ENCODE data around the gene SLC16A8.
"Not testable (repeated sequence)": the region's sequence is repeated elsewhere in the genome, so short reads cannot be mapped to it uniquely, and the experiment has no call there.

Gene SLC16A8

GRCh38 chr22:38085501-38085900 lies 1.5 kb upstream of the SLC16A8 start:
- no peak for DNase-seq

GRCh38 chr22:38085056-38085455 lies 1.1 kb upstream of the SLC16A8 start:
- DNase-seq = no peak

DNA sequence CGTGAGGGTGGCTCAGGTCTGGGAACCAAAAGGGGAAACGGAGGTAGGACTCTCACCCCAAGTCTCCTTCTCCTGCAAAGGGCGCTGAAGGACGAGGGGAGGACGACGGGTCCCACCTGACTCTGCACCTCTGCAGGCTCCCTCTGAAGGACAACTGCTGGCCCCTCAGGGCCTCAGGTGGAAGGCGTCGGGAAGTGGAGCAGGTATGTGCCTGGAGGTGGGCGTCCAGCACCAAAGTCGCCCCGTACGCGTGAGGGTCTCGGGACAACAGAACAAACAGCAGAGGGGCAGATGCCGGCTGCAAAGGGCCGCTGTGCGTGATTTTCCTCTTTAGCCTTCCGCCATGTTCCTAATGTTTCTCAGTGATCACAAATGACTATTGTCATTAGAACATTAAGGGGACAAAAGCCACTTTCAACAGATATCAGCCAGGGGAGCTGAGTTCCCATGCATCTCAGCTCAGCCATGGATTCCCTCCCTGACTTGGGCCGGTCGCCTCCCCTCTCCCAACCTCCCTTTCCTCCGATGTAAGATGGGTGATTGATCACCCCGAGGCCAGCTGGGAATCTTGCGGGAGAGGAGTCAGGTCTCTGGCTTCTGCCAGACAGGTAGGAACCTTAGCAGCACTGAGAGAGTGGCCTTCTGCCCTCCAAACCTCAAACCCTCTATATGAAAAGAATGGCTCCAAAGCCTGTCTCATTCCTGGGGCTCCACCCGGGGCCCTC lies 836 bp downstream of the SLC16A8 start:
- DNase-seq = no peak

GRCh38 chr22:38081941-38082828 lies 1.8 kb downstream of the SLC16A8 start:
- DNase-seq = no peak

GRCh38 chr22:38081636-38081940 lies 2.4 kb downstream of the SLC16A8 start:
- no peak for DNase-seq

GRCh38 chr22:38080850-38081635 lies 2.9 kb downstream of the SLC16A8 start:
- DNase-seq = no peak

DNA sequence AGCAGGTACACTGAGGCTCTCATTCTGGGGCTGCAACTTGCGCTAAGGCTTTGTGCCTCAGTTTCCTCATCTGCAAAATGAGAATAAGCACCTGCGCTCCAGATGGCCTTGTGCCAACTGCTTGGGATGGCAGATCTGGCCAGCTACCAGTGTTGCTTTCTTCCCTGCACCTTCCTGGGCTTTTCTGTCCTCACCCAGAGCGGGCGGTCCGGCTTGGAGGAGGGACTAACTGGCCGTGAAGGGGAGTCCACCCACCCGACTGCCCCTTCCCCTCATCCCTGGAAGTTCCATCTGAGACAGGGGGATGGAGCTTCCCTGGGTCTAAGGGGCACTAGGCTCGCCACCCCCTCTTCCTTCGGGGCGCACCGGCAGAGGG lies 3.5 kb downstream of the SLC16A8 start:
- no peak for DNase-seq

- DNase-seq = no peak
Measured at GRCh38 chr22:38079804-38080203, 4.2 kb downstream of the SLC16A8 start.

GRCh38 chr22:38079208-38079607 lies 4.8 kb downstream of the SLC16A8 start:
- DNase-seq = not testable (repeated sequence)

DNA sequence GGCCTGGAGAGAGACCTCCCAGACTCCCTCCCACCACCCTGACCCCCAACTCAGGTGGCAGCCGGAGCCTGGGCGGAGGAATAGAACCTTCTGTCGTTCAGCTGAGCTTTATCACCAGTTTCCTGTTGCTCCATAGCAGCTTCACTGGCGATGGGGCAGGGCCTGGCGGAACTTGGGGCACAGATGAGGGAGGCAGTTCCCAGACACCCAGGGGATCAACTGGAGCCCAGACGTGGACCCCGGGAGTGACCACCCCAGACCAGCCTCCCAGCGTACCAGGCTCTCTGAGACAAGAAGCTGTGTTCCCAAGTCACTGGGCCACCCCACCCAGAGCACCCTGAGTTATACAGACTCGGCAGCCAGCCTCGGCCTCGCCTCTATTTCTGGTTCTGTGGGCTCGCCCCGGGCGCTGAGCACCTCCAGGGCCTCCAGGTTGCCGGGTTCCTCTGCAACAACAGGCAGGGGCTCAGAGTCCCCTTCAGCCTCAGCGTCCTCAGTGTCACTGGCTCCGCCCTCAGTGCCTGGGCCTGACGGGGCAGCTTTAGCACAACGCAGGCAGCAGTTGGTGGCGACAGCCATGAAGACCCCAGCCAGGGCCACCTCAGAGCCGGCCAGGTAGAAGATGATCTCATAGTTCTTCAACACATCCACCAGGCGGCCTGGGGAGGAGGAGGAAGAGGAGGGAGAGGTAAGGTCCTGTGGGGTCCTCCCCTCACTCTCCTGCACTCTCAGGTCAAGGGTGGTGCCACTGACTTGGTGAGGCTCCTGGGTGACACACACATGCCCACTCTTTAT lies 5.7 kb downstream of the SLC16A8 start:
- no peak for DNase-seq

- no peak for DNase-seq
Measured at GRCh38 chr22:38077595-38077994, 6.4 kb downstream of the SLC16A8 start.

DNA sequence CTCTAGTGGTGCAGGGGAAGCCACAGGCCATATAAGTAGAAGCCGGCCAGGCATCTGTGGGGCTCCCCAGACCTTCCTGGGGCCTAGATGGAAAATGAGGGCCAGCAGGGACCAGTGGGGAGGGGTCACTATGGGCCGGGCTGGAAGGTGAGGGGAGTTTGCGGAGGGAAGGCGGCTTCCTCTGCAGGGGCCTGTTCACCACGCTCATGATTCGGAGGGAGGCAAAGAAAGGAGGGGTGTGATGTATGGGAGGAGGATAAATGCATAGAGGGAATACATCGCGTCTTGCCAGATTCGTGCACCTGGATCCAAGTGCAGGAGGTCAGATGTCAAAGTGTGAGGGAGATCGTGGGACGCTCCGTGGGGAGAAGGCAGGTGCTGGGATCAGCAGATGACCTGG lies 6.9 kb downstream of the SLC16A8 start:
- DNase-seq = no peak

DNA sequence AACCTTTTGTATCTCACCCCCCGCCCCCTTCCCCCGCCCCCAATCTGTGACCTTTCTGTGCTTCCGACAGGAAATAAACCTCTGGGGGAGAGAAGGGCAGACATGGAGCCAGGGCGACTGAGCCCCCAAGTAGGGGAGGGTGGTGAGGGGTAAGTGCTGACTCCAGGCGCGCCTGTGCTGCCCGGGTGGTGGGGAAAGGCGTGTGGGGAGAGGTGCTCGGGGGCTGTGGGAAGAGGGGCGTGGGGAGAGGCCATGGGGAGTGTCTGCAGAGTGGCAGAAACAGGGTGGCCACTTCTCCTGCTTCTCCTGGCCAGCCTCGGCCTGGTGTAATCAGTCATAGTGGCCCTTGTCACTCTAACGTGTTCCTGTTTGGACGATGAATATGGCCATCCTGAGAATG lies 8.0 kb downstream of the SLC16A8 start:
- no peak for DNase-seq

DNA sequence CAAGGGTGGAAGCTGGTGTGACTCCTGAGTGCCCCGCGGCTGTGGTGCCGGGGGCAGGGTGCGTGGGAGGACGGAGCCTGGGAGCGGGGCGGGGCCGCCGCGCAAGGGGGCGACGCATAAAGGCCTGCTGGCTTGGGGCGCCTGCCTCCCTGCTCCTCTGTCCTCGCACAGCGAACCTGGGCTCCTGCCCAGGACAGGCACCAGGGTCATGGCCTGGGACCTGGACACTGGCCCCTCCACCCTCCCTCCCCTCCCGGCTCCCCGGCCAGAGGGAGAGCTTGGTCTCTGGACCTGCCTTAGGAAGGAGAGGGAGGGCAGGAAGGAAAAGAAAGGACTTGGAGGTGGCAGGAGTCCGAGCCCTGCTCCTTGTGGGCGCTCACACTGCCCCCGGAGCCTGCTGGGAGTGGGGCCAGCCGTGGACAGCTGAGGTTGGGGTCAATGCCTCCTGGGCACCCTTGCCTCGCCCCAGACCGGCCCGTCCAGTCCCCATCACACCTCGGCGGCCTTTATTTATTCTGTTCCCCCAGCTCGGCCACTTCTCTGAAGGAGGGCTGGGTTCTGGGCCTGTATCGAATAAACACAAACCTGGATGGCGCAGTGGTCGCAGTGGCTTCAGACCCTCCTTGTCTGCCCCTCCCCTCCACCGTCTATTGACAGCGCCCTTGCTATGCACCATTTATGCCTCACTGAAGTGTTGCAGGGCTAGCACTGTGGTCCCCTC lies 8.7 kb downstream of the SLC16A8 start:
- no peak for DNase-seq

GRCh38 chr22:38074181-38075104 lies 9.5 kb downstream of the SLC16A8 start:
- no peak for DNase-seq

- no peak for DNase-seq
Measured at GRCh38 chr22:38073150-38074130, 10.5 kb downstream of the SLC16A8 start.

DNA sequence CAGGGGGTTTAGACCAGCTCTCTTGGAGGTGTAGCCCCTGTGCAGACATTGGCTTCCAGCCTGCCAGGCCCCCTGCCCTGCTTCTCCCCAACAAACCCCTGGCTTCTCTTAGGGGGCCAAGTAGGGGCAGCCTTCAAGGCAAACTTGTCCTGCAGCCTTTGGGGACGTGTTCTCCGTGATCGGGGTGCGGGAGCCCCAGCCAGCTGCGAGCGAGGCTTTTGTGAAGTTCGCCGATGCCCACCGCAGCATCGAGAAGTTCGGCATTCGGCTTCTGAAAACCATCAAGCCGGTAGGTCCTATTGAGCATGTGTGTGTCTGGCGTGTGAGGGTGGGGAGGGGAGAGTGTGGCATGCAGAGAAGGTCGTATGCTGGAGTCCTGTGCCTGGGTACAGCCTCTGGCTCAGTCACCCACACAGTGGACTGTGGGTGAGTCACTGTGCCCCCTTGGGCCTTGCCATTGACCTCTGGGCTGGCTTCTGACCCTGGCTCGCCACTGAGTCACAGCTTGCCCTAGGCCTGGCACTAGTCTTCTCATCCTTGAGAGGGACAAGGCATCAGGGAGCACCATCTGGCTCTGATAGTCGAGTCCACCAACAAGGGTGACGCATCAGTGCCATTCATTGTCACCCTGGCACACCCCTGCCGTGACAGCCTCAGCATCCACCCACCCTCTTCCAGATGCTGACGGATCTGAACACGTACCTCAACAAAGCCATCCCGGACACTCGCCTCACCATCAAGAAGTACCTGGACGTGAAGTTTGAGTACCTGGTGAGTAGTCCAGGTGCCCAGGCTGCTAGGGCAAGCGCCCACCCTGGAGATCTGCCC lies 11.4 kb downstream of the SLC16A8 start:
- no peak for DNase-seq

- no peak for DNase-seq
Measured at GRCh38 chr22:38071421-38072321, 12.3 kb downstream of the SLC16A8 start.

All from NCI-H1436 (cell line).